SKM-1 treated with dmso at 0.1 percent for 144 hours (cell line): Measurements from ENCODE around the gene SAA1.
"Not testable (repeated sequence)": the region's sequence is repeated elsewhere in the genome, so short reads cannot be mapped to it uniquely, and the experiment has no call there.

Source experiments
- DNase-seq: peaks from one replicate; lab custom pipeline; 2025; ENCODE audit not compliant: unreplicated experiment; lab: John Stamatoyannopoulos, UW

The SAA1 gene

GRCh38 chr11:18254781-18255361, 11.2 kb upstream of the SAA1 start:
- no peak for DNase-seq

- no peak for DNase-seq
Measured at GRCh38 chr11:18259259-18259658, 6.8 kb upstream of the SAA1 start.

GRCh38 chr11:18261721-18262120, 4.3 kb upstream of the SAA1 start:
- DNase-seq: no peak

- DNase-seq: not testable (repeated sequence)
Measured at GRCh38 chr11:18262681-18263350, 3.2 kb upstream of the SAA1 start.

GRCh38 chr11:18264035-18264434, 2.0 kb upstream of the SAA1 start:
- no peak for DNase-seq

GRCh38 chr11:18264677-18265555, 1.1 kb upstream of the SAA1 start:
- DNase-seq: no peak

GRCh38 chr11:18267335-18268133, 1.5 kb downstream of the SAA1 start:
- not testable (repeated sequence) for DNase-seq

- not testable (repeated sequence) for DNase-seq
Measured at GRCh38 chr11:18269252-18269651, 3.2 kb downstream of the SAA1 start.

- DNase-seq: no peak
Measured at GRCh38 chr11:18270102-18270501, 4.0 kb downstream of the SAA1 start.

GRCh38 chr11:18271206-18271605, 5.1 kb downstream of the SAA1 start:
- DNase-seq: no peak

GRCh38 chr11:18277565-18278271, 11.7 kb downstream of the SAA1 start:
- peak; percentile 44 for DNase-seq

GRCh38 chr11:18280438-18281045, 14.5 kb downstream of the SAA1 start:
- DNase-seq: no peak

GRCh38 chr11:18282626-18283025, 16.6 kb downstream of the SAA1 start:
- no peak for DNase-seq

- DNase-seq: no peak
Measured at GRCh38 chr11:18285841-18286240, 19.8 kb downstream of the SAA1 start.

GRCh38 chr11:18288911-18289310, 22.8 kb downstream of the SAA1 start:
- no peak for DNase-seq

GRCh38 chr11:18294862-18295261, 28.8 kb downstream of the SAA1 start:
- DNase-seq: no peak

- DNase-seq: no peak
Measured at GRCh38 chr11:18295316-18295715, 29.3 kb downstream of the SAA1 start.

GRCh38 chr11:18299721-18300120, 33.7 kb downstream of the SAA1 start:
- no peak for DNase-seq

- DNase-seq: no peak
Measured at GRCh38 chr11:18304745-18305144, 38.7 kb downstream of the SAA1 start.

GRCh38 chr11:18307461-18308139, 41.5 kb downstream of the SAA1 start:
- DNase-seq: no peak
